GM21825 (cell line): Measurements from ENCODE around the gene LETMD1.
"Not testable (repeated sequence)": the region's sequence is repeated elsewhere in the genome, so short reads cannot be mapped to it uniquely, and the experiment has no call there.

Experiments used
- ATAC-seq: cut with Tn5 transposase; IDR thresholded peaks from one replicate; pipeline ENCODE4 v1.9.1; 2021; ENCODE audit warnings: mild to moderate bottlenecking, moderate library complexity; ENCODE audit not compliant: unreplicated experiment

Gene LETMD1

GRCh38 chr12:51047655-51048540 is at the start of gene LETMD1:
Gene LETMD1 (plus strand): TSS chr12:51048327. CDS start chr12:51048357, 30 bp downstream.
- ATAC-seq, result peak; percentile 93

GRCh38 chr12:50999093-50999492 is 49.0 kb upstream of the LETMD1 start:
- ATAC-seq, result no peak

- ATAC-seq, result no peak
Measured at GRCh38 chr12:51000245-51000644, 47.9 kb upstream of the LETMD1 start.

DNA sequence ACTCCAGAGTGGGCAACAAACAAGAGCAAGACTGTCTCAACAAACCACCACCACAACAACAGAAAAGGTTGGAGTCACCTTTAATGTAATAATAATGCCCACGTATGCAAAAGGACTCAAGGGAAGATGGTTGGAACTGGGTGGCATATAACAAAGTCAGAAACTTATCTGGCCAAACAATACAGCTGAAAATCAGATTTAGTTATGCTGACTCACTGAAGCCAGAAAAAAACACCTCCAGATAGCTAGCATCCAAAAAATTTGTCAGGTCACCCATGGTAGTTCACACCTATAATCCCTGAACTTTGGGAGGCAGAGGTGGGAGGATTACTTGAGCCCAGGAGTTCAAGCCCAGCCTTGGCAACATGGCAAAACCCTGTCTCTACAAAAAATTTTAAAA is 46.3 kb upstream of the LETMD1 start:
- no peak for ATAC-seq

- no peak for ATAC-seq
Measured at GRCh38 chr12:51004504-51004903, 43.6 kb upstream of the LETMD1 start.

DNA sequence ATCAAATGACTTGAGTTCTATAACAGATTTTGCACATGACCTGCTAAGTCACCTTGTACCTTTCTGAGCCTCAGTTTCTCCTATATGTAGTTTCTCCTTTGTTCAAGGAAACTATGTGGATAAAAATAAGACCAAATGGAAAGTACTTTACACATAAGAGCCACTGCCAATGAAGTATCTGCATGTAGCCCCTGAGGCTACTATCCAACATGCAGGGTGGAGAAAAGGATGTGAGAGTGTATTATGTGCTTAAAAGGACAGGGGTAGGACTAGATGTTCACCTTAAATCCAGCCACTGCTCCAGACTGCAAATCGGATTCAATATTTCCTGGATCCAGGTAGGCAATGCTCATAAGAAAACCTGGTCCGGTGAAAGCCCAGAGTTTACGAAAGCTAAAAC is 43.1 kb upstream of the LETMD1 start:
- ATAC-seq, result no peak

DNA sequence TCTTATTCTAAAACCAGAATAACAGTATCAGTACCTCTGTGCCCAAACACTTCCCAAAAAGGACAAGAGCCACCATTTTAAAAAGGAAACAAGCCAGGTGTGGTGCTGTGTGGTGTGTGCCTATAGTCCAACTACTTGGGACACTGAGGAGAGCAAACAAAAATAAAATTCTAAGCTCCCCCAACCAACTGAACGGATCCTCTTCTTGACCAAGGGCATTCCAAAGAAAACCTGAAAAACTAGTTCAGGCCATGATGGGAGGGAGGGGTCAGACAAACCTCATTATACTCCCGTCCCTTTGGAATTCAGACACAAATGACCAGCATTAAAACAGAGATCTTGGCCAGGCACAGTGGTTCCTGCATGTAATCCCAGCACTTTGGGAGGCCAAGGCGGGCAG is 42.5 kb upstream of the LETMD1 start:
- ATAC-seq, result no peak

- ATAC-seq, result no peak
Measured at GRCh38 chr12:51008329-51009055, 39.6 kb upstream of the LETMD1 start.

GRCh38 chr12:51009056-51009440 is 39.1 kb upstream of the LETMD1 start:
- ATAC-seq, result no peak

- ATAC-seq, result no peak
Measured at GRCh38 chr12:51011955-51012354, 36.2 kb upstream of the LETMD1 start.

GRCh38 chr12:51012570-51013236 is 35.4 kb upstream of the LETMD1 start:
- no peak for ATAC-seq

DNA sequence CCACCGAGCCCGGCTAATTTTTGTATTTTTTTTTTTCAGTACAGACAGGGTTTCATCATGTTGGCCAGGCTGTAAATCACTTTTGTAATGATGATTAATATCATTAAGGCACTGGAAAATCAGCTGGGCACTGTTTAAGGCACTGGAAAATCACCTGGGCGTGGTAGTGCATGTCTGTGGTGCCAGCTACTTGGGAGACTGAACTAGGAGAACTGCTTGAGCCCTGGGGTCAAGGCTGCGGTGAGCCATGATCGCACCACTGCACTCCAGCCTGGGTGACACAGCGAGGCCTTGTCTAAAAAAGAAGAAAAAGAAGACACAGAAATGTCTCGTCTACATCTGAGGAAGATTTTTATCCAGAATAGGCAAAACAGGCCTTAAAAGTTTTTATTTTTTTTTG is 34.7 kb upstream of the LETMD1 start:
- no peak for ATAC-seq

DNA sequence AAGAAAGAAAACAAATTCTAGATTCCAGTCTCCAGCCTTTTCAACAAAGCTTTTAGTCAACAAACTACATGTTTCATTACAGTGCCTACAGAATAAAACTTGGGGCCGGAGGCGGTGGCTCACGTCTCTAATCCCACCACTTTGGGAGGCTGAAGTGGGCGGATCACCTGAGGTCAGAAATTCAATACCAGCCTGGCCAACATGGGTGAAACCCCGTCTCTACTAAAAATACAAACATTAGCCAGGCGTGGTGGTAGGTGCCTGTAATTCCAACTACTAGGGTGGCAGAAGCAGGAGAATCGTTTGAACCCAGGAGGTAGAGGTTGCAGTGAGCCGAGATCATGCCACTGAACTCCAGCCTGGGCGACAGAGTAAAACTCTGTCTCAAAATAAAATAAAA is 33.7 kb upstream of the LETMD1 start:
- ATAC-seq, result not testable (repeated sequence)

DNA sequence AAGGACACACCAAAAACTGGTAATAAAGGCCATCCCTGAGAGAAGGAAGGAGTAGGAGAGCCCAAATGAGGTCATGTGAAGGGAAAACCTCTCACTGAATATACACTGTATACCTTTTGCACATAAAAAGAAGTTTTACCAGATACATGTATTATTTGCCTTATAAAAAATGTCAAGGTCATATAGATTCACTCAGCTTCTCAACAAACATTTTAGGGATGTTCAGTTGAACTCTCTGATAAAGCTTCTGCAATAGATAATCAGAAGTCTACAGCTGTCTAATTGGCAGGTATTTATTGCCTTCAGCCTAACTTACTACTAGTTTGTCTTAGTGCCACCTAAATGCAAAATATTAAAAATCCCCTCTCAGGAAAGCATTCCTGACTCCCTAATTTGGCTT is 30.7 kb upstream of the LETMD1 start:
- no peak for ATAC-seq

GRCh38 chr12:51018956-51019355 is 29.2 kb upstream of the LETMD1 start:
- no peak for ATAC-seq

DNA sequence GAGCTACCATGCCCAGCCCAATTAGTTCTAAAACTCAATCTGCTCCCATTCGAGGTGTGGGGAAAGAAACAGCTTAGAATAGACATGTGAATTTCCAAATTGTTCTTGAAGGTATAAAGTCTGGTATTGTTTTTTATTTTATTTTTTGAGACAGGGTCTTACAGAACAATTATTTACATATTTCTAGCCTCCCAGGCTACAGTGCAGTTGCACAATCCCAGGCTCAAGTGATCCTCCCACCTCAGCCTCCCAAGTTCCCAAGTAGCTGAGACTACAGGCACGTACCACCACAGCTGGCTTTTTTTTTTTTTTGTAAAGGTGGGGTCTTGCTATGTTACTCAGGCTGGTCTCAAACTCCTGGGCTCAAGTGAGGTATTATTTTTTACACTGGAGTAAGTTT is 28.2 kb upstream of the LETMD1 start:
- ATAC-seq, result no peak

DNA sequence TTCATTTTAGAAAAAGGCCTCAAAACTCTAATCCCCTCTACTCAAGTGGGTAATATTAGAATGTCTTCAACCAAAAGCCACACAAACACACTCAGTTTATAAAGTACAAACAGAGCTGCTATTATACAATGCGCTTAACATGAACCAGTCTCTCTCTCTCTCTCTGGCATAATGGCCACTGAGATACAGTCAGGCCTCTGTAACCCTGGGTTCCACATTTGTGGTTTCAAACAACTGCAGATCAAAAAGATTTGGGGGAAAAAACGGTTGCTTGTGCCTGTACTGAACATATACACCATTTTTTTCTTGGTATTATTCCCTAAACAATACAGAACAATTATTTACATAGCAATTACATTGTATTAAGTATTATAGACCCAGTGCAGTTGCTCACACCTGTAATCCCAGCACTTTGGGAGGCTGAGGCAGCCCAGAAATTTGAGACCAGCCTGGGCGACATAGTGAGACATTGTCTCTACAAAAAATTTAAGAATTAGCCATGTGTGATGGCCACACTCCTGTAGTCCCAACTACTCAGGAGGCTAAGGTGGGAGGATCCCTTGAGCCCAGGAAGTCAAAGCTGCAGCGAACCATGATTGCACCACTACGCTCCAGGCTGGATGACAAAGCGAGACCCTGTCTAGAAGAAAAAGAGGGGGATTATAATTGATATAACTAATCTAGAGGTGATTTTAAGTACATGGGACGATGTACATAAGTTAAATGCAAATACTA is 27.5 kb upstream of the LETMD1 start:
- ATAC-seq, result no peak

- ATAC-seq, result no peak
Measured at GRCh38 chr12:51021694-51022093, 26.4 kb upstream of the LETMD1 start.

- no peak for ATAC-seq
Measured at GRCh38 chr12:51023625-51024382, 24.3 kb upstream of the LETMD1 start.

- no peak for ATAC-seq
Measured at GRCh38 chr12:51025338-51025835, 22.7 kb upstream of the LETMD1 start.
